H1 (cell line): ENCODE data around the gene DOK1.

Experiments
- CREB1 ChIP-seq: IDR thresholded peaks from 2 replicates; pipeline ENCODE4 v1.6.1; 2012; ENCODE audit warnings: inconsistent platforms
- CTBP2 ChIP-seq: IDR thresholded peaks from 2 replicates; pipeline ENCODE4 v1.7.0; 2011; ENCODE audit warnings: borderline replicate concordance, mild to moderate bottlenecking, moderate library complexity, mixed read lengths, low read length; ENCODE audit not compliant: insufficient read depth, insufficient read length
- CTCF ChIP-seq, 3 experiments: IDR thresholded peaks; 1 replicate in 2 of 3; 2 replicates in 1 of 3; pipeline versions ENCODE4 v1.5.1 to v1.6.1; 2011; ENCODE audit warnings: low read length in 3 of 3, mild to moderate bottlenecking in 3 of 3, inconsistent platforms in 2 of 3, low read depth in 1 of 3, moderate library complexity in 1 of 3; ENCODE audit not compliant: insufficient read depth in 1 of 3; ENCODE audit errors: control extremely low read depth in 1 of 3
- GABPA ChIP-seq: IDR thresholded peaks from 2 replicates; pipeline ENCODE4 v1.6.1; 2011; ENCODE audit warnings: mild to moderate bottlenecking, low read length, moderate library complexity, borderline replicate concordance; ENCODE audit not compliant: insufficient read depth
- NRF1 ChIP-seq: IDR thresholded peaks from 2 replicates; pipeline ENCODE4 v1.6.1; 2011; ENCODE audit warnings: mild to moderate bottlenecking, low read depth, low read length, improper control_type of control experiment
- POLR2A ChIP-seq, 2 experiments: IDR thresholded peaks; 1 replicate in 1 of 2; 2 replicates in 1 of 2; pipeline ENCODE4 v1.6.1; 2011; ENCODE audit warnings: low read depth in 2 of 2, low read length in 2 of 2, mild to moderate bottlenecking in 2 of 2; ENCODE audit errors: control extremely low read depth in 1 of 2
- SP2 ChIP-seq: IDR thresholded peaks from 2 replicates; pipeline ENCODE4 v1.6.1; 2012; ENCODE audit warnings: mild to moderate bottlenecking, low read length, inconsistent platforms
- TEAD4 ChIP-seq: IDR thresholded peaks from 2 replicates; pipeline ENCODE4 v1.6.1; 2012; ENCODE audit warnings: low read depth, low read length, inconsistent platforms, mixed read lengths
- YY1 ChIP-seq: IDR thresholded peaks from 2 replicates; pipeline ENCODE4 v1.6.1; 2011; ENCODE audit warnings: low read depth, mild to moderate bottlenecking, low read length
- ZNF274 ChIP-seq: IDR thresholded peaks from 2 replicates; pipeline ENCODE4 v1.7.0; 2012; ENCODE audit warnings: low read length, borderline replicate concordance; ENCODE audit errors: extremely low read depth

GRCh38 chr2:74593826-74594772, 39.6 kb downstream of the DOK1 start:
- no peak for TF ChIP-seq POLR2A (IDR thresholded peaks at IDR 0.05; ENCODE audit: control extremely low read depth in 1 of 2, low read depth in 2 of 2, low read length in 2 of 2)
- TF ChIP-seq GABPA: no peak
- no peak for TF ChIP-seq NRF1
- no peak for TF ChIP-seq ZNF274
- TF ChIP-seq CREB1: no peak
- TF ChIP-seq CTCF (IDR thresholded peaks at IDR 0.05; ENCODE audit: control extremely low read depth in 1 of 3, insufficient read depth in 1 of 3, low read depth in 1 of 3, low read length in 3 of 3): no peak
- TF ChIP-seq YY1: no peak
- no peak for TF ChIP-seq SP2
- TF ChIP-seq TEAD4: no peak
- TF ChIP-seq CTBP2: no peak
